ENCODE results near the gene VAPA. TPM values are rescaled to one million over a fixed set of nuclear protein-coding genes. Genes with fewer than 3 reads are reported as not detected.

VAPA gene
- polyA plus RNA-seq, 1 of the 3 experiments (the other 2 are of a cell fraction): 109 TPM

DNA sequence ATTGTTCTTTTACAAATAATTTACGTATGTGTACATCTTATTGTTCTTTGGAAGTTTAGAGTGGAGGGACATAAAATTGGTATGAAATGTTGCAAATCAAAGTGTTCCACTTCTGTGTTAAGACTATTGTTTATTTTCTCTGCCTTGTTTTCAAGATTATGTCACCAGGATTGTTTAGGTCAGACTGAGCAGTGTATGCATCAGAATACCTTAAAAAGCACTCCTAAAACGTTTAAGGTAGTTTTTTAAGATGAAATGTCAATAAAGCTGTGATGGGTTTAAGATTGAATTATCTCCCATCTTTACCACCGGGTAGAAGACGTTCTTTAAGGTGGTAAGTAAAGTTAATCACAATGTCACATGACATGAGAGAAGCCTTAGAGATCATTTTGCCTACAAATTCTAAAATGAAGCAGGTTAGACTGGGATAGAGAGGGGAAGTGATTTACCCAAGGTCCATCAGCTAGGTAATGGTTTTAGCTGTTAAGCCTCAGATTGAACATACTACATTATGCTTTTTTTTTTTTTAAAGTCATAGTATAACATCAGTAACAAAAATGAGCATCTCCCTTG lies 10.6 kb downstream of the VAPA start:
- H3K4me2 ChIP-seq: peak overlapping the region; percentile 25; the same call in 1 of the 2 replicates
- peak overlapping the region; percentile 30; the same call in 1 of the 2 replicates for H3K9ac ChIP-seq
- H4K20me1 ChIP-seq (ENCODE audit: insufficient read depth): peaks cover 100% of the 10 kb centered on the region
- H3K36me3 ChIP-seq (replicated peaks in 1 of 2; ENCODE audit: control insufficient read depth in 1 of 2, insufficient read depth in 2 of 2, low read length in 1 of 2): peaks cover 2 to 12% of the 10 kb centered on the region in 2 experiments
- no peak overlapping the region for H3K4me3 ChIP-seq (ENCODE audit: low read depth in 2 of 2, low read length in 1 of 2)
- no peak for TF ChIP-seq MXI1 (IDR thresholded peaks at IDR 0.05; ENCODE audit: low read depth, low read length)
- no peak for TF ChIP-seq RAD21 (IDR thresholded peaks at IDR 0.05; ENCODE audit: low read length)
- TF ChIP-seq EP300 (IDR thresholded peaks at IDR 0.05; ENCODE audit: borderline replicate concordance in 1 of 2, low read depth in 1 of 2, low read length in 1 of 2): no peak
- TF ChIP-seq, protein P1, sequence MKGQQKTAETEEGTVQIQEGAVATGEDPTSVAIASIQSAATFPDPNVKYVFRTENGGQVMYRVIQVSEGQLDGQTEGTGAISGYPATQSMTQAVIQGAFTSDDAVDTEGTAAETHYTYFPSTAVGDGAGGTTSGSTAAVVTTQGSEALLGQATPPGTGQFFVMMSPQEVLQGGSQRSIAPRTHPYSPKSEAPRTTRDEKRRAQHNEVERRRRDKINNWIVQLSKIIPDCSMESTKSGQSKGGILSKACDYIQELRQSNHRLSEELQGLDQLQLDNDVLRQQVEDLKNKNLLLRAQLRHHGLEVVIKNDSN (IDR thresholded peaks at IDR 0.05; ENCODE audit: borderline replicate concordance, low read depth): no peak
- no peak for TF ChIP-seq SMC3 (IDR thresholded peaks at IDR 0.05; ENCODE audit: low read depth, low read length)
- TF ChIP-seq NRF1 (IDR thresholded peaks at IDR 0.05; ENCODE audit: low read depth, low read length): no peak
- H2AFZ ChIP-seq (ENCODE audit: low read depth): no peak overlapping the region
- no peak for DNase-seq
- WGBS (ENCODE audit: low lambda C conversion rate): 77% methylated on average over 4 of the region's 4 CpGs
- H3K9me3 ChIP-seq: no peaks in the 10 kb centered on the region
- POLR2A ChIA-PET: no interaction called here
- no peaks in the 10 kb centered on the region for H3K9me2 ChIP-seq
- peaks cover 100% of the 10 kb centered on the region for H3K79me2 ChIP-seq (ENCODE audit: insufficient read depth)
- peaks cover 31% of the 10 kb centered on the region for H3F3A ChIP-seq (replicated peaks; ENCODE audit: insufficient read depth)
- peak overlapping the region in 1 of 2 experiments; percentile 71; a peak in 2 of 4 replicates for H3K27ac ChIP-seq (ENCODE audit: low read depth in 2 of 2, low read length in 1 of 2)
- H3K27me3 ChIP-seq (ENCODE audit: insufficient read depth): no peaks in the 10 kb centered on the region
- CTCF ChIA-PET: interaction anchor here (1.2 kb wide), 1 partner anchor 26 kb away, joined by 4 read pairs; no protein-coding TSS in a partner anchor
- peaks cover 3 to 53% of the 10 kb centered on the region in 2 experiments; a peak in 3 of 4 replicates for H3K4me1 ChIP-seq (ENCODE audit: control insufficient read depth in 1 of 2, insufficient read depth in 2 of 2, low read depth in 1 of 2, low read length in 1 of 2)

DNA sequence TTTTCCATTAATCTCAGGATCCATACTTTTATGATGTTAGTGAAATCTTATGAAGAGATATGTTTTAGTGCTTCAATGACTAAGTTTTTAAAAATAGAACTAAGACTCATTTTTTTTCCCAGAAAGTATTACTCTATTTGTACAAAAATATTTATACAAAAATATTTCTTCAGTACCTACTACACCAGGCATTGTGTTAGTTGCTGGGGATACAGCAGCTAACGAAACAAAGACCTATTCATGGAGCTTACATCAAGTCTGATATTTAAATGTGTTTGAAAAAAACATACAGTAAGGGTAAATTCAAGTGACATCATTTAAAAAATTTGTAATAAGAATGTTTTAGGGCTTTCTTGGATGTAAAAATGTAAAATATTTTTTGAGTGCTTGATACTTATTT lies 11.6 kb downstream of the VAPA start:
- no peak for DNase-seq
- H3K4me2 ChIP-seq: peak overlapping the region; percentile 25; the same call in 1 of the 2 replicates
- 89% methylated on average over 1 of the region's 1 CpG for WGBS (ENCODE audit: low lambda C conversion rate)
- ChIA-PET POLR2A (no interaction called here), CTCF (interaction anchor here (1.0 kb wide), 1 partner anchor 23 kb away, joined by 4 read pairs; no protein-coding TSS in a partner anchor)
- TF ChIP-seq TEAD4 (IDR thresholded peaks at IDR 0.05; ENCODE audit: borderline replicate concordance, insufficient read depth) (no peak), FOXM1 (IDR thresholded peaks at IDR 0.05; ENCODE audit: low read depth) (no peak), MXI1 (IDR thresholded peaks at IDR 0.05; ENCODE audit: low read depth, low read length) (no peak), RFX5 (IDR thresholded peaks at IDR 0.05; ENCODE audit: low read length) (no peak), SMC3 (IDR thresholded peaks at IDR 0.05; ENCODE audit: low read depth, low read length) (no peak)
- TF ChIP-seq, protein P2, sequence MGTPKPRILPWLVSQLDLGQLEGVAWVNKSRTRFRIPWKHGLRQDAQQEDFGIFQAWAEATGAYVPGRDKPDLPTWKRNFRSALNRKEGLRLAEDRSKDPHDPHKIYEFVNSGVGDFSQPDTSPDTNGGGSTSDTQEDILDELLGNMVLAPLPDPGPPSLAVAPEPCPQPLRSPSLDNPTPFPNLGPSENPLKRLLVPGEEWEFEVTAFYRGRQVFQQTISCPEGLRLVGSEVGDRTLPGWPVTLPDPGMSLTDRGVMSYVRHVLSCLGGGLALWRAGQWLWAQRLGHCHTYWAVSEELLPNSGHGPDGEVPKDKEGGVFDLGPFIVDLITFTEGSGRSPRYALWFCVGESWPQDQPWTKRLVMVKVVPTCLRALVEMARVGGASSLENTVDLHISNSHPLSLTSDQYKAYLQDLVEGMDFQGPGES (IDR thresholded peaks at IDR 0.05; ENCODE audit: low read depth, low read length): no peak
- TF ChIP-seq, protein P1 (IDR thresholded peaks at IDR 0.05; ENCODE audit: borderline replicate concordance, low read depth): no peak
- TF ChIP-seq, protein P3, sequence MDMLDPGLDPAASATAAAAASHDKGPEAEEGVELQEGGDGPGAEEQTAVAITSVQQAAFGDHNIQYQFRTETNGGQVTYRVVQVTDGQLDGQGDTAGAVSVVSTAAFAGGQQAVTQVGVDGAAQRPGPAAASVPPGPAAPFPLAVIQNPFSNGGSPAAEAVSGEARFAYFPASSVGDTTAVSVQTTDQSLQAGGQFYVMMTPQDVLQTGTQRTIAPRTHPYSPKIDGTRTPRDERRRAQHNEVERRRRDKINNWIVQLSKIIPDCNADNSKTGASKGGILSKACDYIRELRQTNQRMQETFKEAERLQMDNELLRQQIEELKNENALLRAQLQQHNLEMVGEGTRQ (IDR thresholded peaks at IDR 0.05; ENCODE audit: borderline replicate concordance, low read depth, low read length): no peak
- peaks cover 100% of the 10 kb centered on the region for H3K79me2 ChIP-seq (ENCODE audit: insufficient read depth)
- no peak overlapping the region for H2AFZ ChIP-seq (ENCODE audit: low read depth)
- no peak overlapping the region for H3K4me3 ChIP-seq (ENCODE audit: low read depth in 2 of 2, low read length in 1 of 2)
- H3F3A ChIP-seq (replicated peaks; ENCODE audit: insufficient read depth): peaks cover 33% of the 10 kb centered on the region
- peaks cover 2 to 12% of the 10 kb centered on the region in 2 experiments for H3K36me3 ChIP-seq (replicated peaks in 1 of 2; ENCODE audit: control insufficient read depth in 1 of 2, insufficient read depth in 2 of 2, low read length in 1 of 2)
- H3K4me1 ChIP-seq (ENCODE audit: control insufficient read depth in 1 of 2, insufficient read depth in 2 of 2, low read depth in 1 of 2, low read length in 1 of 2): peaks cover 3 to 56% of the 10 kb centered on the region in 2 experiments; a peak in 3 of 4 replicates
- no peaks in the 10 kb centered on the region for H3K9me2 ChIP-seq
- H3K27ac ChIP-seq (ENCODE audit: low read depth in 2 of 2, low read length in 1 of 2): peak overlapping the region in 1 of 2 experiments; percentile 71; a peak in 2 of 4 replicates
- H3K27me3 ChIP-seq (ENCODE audit: insufficient read depth): no peaks in the 10 kb centered on the region
- H4K20me1 ChIP-seq (ENCODE audit: insufficient read depth): peaks cover 98% of the 10 kb centered on the region
- H3K9ac ChIP-seq: peak overlapping the region; percentile 30; the same call in 1 of the 2 replicates
- no peaks in the 10 kb centered on the region for H3K9me3 ChIP-seq

Data from SK-N-SH (cell line).